GM18499 (cell line): ENCODE results near the gene NYAP2.

ENCODE experiments used
- ATAC-seq: cut with Tn5 transposase; IDR thresholded peaks from one replicate; pipeline ENCODE4 v1.9.1; 2021; ENCODE audit warnings: moderate number of reproducible peaks; ENCODE audit not compliant: insufficient read depth, unreplicated experiment

The NYAP2 gene

GRCh38 chr2:225612636-225613035 is 213.1 kb downstream of the NYAP2 start:
- ATAC-seq = no peak

- ATAC-seq = no peak
These were observed 215.4 kb downstream of the NYAP2 start for GRCh38 chr2:225614915-225615314.

- ATAC-seq = no peak
These were observed 216.0 kb downstream of the NYAP2 start for GRCh38 chr2:225615514-225615913.

- no peak for ATAC-seq
These were observed 216.9 kb downstream of the NYAP2 start for GRCh38 chr2:225616372-225616771.

- no peak for ATAC-seq
These were observed 217.3 kb downstream of the NYAP2 start for GRCh38 chr2:225616848-225617247.

- ATAC-seq = no peak
These were observed 220.7 kb downstream of the NYAP2 start for GRCh38 chr2:225620227-225620626.

- no peak for ATAC-seq
These were observed 231.5 kb downstream of the NYAP2 start for GRCh38 chr2:225630824-225631533.

- ATAC-seq = no peak
These were observed 232.8 kb downstream of the NYAP2 start for GRCh38 chr2:225632351-225632750.

- ATAC-seq = no peak
These were observed 237.0 kb downstream of the NYAP2 start for GRCh38 chr2:225636558-225636957.

GRCh38 chr2:225637259-225637658 is 237.7 kb downstream of the NYAP2 start:
- ATAC-seq = no peak

GRCh38 chr2:225640550-225640949 is 241.0 kb downstream of the NYAP2 start:
- ATAC-seq = no peak

- no peak for ATAC-seq
These were observed 249.8 kb downstream of the NYAP2 start for GRCh38 chr2:225649274-225649673.

- no peak for ATAC-seq
These were observed 250.5 kb downstream of the NYAP2 start for GRCh38 chr2:225650041-225650440.

GRCh38 chr2:225660262-225661131 is 261.0 kb downstream of the NYAP2 start:
- peak; percentile 68 for ATAC-seq

GRCh38 chr2:225662101-225662500 is 262.6 kb downstream of the NYAP2 start:
- no peak for ATAC-seq

GRCh38 chr2:225667445-225667844 is 267.9 kb downstream of the NYAP2 start:
- no peak for ATAC-seq

GRCh38 chr2:225668606-225669266 is 269.2 kb downstream of the NYAP2 start:
- ATAC-seq = peak; percentile 95

GRCh38 chr2:225670111-225670974 is 270.8 kb downstream of the NYAP2 start:
- no peak for ATAC-seq

- ATAC-seq = no peak
These were observed 279.3 kb downstream of the NYAP2 start for GRCh38 chr2:225678792-225679191.

- ATAC-seq = no peak
These were observed 283.7 kb downstream of the NYAP2 start for GRCh38 chr2:225683258-225683657.
